SK-N-DZ (cell line): ENCODE measurements around the gene SLC38A1.
"Not testable (repeated sequence)": the region's sequence is repeated elsewhere in the genome, so short reads cannot be mapped to it uniquely, and the experiment has no call there.

Experiments
- DNase-seq: peaks from one replicate; pipeline ENCODE4 v3.0.0-alpha.2; 2015; ENCODE audit warnings: low spot score

SLC38A1 gene

DNA sequence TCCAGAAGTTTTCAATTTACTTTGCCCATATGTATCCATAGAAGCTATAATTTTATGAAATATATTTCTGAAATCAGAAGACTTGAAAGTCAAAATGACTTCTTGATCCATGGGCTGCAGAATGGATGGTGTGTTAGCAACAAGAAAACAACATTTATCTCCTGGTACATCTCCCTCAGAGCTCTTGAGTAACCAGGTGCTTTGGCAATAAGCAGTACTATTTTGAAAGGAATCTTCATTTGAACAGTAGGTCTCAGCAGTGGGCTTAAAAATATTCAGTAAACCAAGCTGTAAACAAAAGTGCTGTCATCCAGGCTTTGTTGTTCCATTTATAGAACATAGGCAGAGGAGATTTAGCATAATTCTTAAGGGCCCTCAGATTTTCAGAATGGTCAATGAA is 100.4 kb downstream of the SLC38A1 start:
- no peak for DNase-seq

DNA sequence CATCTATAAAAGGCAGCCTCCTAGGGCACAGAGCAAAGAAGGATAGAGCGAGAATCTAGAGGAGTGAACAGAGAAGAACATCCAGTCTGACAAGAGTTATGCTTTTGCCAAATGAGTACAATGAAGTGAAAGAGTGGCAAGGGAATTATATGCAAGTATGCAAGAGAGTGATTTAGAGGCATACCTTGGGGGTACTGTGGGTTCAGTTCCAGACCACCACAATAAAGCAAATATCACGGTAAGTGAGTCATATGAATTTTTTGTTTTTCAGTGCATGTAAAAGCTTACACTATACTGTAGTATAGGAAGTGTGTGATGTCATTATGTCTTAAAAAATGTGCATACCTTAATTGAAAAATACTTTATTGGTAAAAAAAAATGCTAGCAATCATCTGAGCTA is 101.4 kb downstream of the SLC38A1 start:
- no peak for DNase-seq

DNA sequence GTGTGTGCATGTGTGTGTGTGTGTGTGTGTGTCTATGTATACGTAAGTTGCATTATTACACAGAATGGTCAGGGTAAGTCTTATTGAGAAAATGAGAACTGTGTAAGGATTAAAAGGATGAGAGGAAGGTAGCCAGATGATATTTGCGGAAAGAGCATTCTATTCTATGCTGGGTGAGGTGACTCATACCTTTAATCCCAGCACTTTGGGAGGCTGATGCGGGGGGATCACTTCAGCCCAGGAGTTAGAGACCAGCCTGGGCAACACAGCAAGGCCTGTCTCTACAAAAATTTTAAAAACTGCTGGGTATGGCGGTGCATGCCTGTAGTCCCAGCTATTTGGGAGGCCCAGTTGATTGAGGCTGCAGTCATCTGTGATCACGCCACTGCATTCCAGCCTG is 103.7 kb downstream of the SLC38A1 start:
- DNase-seq, result no peak

DNA sequence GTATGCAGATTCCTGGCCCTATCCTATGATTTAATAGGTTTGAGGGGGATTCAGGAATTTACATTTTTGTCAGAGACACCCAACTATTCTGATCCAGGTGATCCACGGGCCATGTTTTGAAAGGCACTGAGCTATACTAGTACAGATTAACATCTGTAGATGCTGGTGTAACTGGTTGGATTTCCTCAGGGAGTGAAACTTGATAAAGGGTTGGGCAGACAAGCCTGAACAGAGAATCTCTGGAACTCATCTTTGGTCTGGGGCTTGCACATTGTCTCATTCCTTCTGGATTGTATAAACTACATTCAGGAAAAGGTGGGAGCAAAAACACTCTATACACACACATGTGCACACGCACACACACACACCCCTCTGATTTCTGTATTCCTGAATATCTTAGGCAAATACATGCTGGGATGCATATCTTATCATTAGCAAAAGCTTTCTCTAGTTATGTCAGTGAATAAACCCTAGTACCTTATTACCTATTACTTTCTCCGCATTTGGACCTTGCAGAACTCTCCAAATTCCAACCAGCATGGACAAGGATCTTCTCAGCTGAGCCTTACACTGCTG is 104.6 kb downstream of the SLC38A1 start:
- DNase-seq, result peak; percentile 45

DNA sequence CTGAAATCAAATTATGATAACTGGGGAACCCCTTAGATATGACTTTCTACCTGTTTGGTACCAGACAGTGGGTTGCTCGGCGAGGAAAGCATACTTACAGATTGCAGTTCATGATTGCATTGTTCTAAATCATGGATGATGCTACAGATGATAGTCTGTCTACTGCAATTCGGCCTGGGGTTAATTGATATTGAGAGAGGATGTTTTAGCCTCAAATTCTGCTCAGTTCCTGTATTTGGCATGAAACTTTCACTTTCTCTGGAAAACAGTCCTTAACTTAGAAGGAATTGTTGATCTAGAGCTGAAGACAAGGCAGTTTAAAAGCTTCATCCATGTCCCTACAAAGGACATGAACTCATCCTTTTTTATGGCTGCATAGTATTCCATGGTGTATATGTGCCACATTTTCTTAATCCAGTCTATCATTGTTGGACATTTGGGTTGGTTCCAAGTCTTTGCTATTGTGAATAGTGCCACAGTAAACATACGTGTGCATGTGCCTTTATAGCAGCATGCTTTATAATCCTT is 106.2 kb downstream of the SLC38A1 start:
- DNase-seq, result not testable (repeated sequence)

DNA sequence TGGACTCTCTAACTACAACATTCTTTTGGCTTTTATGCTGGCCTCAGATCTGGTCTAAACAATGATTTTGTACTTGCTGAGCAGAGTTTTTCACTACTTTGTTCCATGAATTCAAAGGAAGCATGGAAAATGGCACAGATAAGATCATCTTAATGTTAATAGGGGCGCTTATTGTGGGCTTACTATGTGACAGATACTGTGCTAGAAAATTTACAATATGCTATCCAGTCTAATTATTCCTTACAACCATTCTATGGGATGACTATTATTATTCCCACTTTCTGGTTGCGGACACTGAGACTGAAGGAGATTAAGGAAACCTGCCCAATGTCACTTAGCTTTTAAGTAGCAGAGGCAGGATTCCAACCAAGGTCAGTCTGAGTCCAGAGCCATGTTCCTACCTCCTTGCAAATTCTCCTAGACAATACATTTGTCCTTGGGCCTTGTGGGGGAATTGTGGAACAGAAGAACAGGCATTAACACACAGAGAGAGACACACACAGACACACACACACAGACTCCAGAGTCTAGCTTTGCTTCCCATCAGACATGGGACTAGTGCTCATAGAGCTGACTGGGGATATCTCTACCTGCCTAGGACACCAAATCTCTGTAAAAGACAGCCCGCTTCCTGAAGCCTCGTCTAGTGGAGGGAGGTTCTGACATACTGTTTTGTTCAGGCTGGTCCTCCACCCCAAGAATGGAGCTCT is 107.7 kb downstream of the SLC38A1 start:
- no peak for DNase-seq

DNA sequence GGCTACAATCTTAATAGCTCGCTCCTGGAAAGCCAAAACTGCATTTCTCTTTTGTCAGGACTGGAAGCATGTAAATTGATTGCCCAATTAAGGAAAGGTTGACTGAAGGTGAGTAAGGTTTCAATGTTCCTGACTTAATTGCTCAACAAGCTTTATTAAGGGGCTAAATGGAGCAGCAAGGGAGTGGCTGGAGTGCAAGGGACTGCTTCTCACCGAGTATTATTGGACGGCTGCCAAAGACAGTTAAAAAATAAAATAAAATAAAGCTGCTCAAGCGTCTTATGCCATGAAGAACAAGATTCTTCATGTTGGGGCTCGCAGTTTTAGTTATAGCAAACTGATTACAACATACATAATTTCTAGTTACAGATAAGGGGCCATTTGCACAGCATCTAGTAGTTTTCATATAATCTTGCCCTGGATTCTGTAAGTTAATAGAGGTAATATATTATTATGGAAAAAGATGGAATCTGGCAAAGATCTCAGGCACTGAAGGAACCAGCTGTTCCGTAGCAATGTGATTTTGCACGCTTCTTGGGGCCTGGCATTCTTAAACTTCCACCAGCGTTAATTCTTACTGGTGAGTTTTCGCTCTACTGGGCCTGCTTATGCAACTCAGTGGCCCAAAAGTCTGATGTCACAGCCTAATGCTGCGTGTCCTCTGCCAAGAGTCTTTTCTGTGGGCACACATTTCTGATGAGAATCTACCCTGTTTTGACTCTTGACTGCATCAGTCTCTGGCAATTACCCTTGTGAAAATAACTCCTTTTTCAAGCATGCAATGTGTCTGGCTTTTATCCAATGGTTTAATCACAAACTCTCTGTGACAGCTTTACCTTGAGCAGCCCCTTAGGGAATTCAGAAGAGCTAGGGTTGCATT is 108.5 kb downstream of the SLC38A1 start:
- DNase-seq, result peak; percentile 100

DNA sequence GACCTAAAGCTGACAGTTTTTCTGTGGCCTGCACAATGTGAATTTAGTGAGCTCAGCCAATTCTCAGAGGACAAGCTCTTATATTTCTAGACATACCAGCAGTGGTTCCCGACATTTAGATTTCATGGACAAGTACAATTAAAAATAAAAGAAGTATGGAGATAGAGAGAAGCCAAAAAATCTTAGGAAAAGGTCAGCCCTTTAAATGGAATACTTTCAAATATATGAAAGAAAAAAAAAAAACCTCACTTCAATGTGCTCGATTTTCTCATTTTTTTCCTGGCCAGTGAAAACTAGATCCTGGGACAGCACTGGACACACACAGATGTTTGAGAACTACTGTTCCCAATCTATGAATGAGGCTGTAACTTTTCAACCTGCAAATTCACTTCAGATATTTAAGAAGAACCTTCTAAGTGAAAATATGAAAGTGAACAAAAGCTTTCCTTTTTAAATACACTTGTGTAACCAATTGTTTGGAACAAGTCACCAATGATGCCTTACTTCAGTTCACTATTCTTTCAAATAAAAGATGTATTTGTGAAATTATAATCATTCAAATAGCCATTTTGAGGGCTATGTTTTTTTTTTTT is 109.4 kb downstream of the SLC38A1 start:
- DNase-seq, result peak; percentile 41

DNA sequence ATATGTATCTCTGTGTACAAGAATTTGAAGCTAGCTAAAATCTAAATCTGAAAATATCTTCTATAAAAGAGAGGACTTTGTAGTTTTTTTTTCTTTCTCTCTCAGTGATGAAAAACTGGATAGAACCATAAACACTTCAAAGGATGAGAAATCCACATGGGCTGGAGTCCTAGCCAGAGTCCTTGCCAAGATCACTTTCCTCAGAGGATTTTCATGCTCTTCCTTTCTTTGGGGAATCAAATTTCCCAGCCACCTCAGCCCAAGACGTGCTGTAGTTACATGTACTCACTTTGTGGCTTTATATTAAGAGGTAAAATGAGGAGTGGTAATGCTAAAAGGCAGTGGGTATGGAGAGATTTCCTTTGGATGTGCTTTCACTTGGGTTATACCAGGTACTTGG is 110.3 kb downstream of the SLC38A1 start:
- no peak for DNase-seq

DNA sequence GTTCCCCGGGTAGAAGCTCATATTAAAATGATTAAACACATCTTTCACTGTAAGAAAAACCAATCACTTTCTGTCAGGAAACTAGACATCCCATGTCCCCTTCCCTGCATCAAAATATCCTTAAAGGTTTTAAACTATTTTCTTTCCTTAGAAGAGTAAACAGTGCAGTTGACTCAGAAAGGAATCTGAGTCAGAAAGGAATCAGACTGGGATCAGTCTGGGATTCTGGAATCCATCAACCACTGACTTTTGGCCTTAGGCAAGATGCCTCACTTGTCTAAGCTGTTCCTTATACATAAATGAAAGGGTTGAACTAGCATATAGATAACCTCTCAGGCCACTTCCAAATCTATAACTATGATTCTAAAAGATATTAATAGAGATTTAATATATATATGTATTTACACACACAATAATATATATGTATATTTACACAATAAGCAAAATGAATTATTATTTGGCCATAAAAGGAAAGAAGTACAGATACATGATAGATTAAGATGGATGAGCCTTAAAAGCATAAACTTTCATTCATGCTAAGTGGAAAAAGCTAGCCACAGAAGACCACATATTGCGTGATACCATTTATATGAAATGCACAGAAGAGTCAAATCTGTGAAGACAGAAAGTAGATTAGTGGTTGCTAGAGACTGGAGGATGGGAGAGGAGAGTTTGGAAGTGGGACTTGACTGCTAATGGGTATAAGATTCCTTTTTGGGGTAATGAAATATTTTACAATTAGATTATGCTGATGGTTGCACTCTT is 114.4 kb downstream of the SLC38A1 start:
- DNase-seq, result no peak

DNA sequence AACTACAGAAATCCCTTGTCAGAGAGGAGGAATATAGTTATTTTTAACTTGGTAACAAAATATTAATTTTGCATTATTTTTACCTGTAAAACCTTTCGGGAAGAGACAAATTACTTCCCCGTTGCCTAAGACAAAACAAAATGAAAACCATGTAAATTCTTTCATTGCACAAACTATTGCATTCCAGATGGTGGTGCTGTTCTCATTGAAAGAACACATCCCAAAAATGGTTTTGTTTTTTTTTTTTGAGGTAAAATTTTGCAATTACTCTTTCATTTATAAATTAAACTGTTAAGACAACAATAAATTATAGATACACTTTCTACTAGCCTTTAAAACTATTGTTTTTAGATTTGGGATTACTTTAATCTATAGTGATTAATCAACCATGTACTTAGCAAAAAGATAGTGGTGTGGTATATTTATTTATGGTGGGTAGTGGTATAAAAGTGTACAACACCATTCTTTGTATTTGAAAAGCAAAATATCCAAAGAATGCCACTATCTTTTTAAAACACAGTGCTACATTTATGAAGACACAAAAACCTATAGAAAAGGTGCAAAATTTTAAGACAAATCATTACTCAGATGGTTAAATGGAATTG is 115.5 kb downstream of the SLC38A1 start:
- DNase-seq, result no peak

DNA sequence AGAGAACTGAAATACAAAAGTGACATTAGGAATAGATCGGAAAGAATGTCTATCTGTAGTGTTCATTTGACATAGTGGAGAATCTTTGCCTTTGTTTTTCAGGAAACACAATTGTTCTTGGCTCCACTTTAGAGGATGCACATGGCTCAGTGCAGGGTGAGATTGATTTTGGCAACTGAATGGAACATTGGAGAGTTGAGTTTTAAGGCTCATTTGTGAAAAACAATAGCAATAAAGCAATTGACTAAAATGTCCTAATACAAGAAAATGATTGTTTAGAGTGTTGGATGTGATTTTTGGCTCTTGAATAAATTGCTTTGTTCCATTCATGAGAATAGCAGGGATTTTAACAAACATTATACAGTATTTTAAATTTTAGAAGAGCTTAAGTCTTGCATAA is 116.4 kb downstream of the SLC38A1 start:
- no peak for DNase-seq

DNA sequence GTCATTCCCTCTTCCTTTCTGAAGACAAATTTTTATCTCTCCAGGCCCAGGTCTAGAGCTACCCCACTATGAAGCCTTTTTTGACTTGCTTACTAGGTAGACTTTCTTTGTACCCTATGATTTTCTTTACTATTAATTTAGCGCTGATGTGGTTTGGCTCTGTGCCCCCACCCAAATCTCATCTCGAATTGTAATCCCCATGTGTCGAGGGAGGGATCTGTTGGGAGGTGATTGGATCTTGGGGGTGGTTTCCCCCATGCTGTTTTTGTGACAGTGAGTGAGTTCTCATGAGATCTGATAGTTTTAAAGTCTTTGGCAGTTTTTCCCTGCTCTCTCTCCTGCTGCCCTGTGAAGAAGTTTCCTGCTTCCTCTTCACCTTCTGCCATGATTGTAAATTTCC is 118.1 kb downstream of the SLC38A1 start:
- no peak for DNase-seq

DNA sequence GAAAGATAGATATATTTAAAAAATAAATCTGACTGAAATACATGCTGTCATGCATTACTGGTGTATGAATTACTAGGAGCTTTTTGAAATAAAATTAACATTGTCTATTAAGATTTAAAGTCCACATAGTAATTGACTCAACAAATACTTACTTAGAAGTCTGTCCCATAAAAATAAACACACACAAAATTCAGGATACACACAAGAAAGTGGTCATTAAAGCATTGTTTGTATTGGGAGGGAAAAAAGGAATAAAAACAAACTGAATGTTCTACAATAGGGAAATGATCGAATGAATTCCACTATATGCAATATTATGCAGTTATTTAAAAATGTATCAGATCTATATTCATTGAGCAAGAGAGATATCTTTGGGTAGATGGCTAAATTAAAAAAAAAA is 118.9 kb downstream of the SLC38A1 start:
- no peak for DNase-seq

DNA sequence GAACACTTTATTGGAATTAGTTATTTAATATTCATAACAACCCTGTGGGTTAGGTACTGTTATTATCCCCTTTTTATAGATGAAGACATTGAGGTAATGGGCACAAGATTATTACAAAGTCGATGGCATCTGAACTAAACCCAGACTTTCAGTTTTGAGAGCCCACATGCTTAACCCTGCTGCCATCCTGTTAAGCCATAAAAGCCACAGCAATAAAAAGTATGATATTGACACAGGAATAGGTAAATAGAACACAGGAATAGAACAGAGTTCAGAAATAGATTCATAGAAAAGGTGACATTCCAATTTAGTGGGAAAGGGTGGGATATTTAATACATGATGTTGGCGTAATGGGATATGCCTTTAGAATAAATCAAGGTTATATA is 119.8 kb downstream of the SLC38A1 start:
- no peak for DNase-seq

DNA sequence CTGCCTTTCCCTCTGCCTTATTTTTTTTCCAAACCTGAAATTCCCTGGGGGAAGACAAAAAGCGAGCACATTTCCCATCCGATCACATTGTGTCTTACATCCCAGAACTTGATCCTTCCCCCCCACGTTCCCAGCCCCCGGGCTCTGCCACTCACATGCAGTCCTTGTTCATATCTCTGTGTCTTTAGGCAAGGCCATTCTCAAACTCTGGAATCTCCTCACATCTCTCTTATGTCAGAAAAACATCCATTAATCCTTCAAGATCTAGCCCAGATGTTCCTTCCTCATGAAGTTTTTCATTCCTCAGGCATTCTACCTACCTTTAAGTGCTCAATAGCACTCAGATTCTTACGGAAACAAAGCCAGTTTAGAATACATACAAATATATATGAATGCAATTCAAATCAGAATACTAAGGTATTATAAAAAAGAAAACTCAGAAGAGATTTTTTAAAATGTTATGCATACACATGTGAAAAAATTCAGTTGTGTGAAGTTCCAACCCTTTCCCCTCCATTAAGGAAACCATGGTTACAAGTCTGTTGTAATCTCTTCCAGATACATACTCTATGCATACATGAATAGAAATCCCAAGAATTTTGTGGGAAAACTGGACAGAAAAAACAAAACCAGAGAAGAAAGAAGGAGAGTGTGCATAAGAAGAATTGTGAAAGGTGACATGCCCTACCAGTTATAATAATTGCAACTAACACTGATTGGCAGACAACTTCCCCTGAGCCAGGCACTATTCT is 120.3 kb downstream of the SLC38A1 start:
- no peak for DNase-seq

DNA sequence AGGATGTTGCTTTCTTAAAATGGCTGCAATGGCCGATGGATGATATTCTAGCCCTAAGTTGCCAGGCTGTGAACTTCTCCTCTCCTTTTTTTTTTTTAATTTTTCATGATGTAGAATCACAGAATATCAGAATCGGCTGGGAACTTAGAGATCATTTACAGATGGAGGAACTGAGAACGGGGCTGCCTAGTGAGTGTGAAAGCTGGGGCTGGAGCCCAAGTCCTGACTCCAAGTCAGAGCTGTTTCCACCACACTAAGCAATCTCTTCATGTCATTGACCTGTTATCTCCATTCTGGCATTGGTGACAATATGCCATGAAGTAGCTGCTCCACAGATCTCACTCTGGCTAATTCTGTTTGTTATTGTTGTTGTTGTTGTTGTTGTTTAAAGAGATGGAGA is 121.7 kb downstream of the SLC38A1 start:
- no peak for DNase-seq

DNA sequence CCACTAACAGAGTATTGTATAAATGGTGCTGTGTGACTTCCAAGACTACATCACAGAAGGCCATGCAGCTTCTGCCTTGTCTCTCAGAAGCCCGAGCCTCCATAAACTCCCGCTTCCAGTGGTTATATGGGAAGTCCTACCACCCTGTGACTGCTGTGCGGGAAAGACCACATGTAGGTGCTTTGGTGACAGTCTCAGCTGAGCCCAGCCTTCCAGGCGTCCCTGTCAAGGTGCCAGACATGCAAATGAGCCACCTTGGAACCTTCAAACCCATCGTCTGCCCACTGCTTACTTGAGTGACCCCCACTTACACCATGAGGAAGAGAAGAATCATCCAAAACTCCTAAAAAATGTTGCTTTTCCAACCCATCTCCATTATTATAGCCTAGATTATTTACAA is 123.0 kb downstream of the SLC38A1 start:
- no peak for DNase-seq

DNA sequence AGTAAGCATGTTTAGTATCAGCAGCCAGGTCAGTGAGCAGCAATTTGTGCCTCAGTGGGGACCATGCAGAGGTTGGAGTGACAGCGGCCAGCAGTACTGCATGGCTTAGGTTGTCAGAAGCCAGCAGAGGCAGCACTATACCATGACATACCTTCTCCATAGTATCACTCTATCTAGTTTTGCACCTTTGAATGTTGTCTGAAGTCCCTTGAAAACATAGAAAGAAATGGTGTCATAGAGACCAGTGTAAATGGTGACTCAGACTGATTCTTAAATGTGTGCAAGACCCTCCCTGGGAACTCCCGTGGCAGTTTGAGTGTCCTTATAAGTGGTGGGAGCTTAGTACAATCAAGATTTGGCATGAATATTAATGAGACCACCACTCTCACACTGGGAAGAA is 124.4 kb downstream of the SLC38A1 start:
- no peak for DNase-seq

DNA sequence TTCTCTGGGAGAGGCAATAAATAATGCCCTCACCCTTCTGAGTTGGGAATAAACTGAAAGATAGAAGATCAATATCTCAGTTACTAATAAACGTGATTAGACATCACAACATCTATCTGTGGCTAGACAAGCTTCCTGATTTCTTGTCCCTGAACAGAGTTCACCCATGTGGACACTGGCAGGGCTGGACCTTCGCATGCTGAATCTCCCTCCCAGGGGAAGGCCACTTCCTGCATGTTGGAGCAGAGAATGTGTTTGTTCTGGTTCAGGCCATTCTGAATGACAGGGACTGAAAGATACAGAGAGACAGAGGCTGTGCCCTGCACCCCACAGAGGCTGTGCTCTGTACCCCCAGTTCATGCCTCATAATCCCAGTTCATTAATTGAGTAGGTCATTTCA is 132.6 kb downstream of the SLC38A1 start:
- DNase-seq, result no peak
